Effector memory CD8-positive, alpha-beta T cell (primary cell): ENCODE results near the gene CRISPLD2.

Experiments
- ATAC-seq: fragments of 150-1000 bp; cut with Tn5 transposase; replicated peaks from 2 replicates; pipeline ENCODE4 v1.10.0; 2021; ENCODE audit warnings: mild to moderate bottlenecking, moderate library complexity
- DNase-seq, 3 experiments: peaks; one replicate each; pipeline ENCODE4 v3.0.0; 2021
- H3K27ac Mint-ChIP-seq, 2 donors: one replicate each; pipeline ENCODE4 v1.8.0; 2022; ENCODE audit warnings: mild to moderate bottlenecking in 2 of 2, mixed read lengths in 2 of 2, moderate library complexity in 2 of 2
- H3K27me3 Mint-ChIP-seq, 2 donors: one replicate each; pipeline ENCODE4 v1.8.0; 2022; ENCODE audit warnings: mixed read lengths in 2 of 2
- H3K36me3 Mint-ChIP-seq: one replicate; pipeline ENCODE4 v1.8.0; 2022; ENCODE audit warnings: mild to moderate bottlenecking, moderate library complexity, mixed read lengths; ENCODE audit not compliant: insufficient read depth
- H3K4me1 Mint-ChIP-seq, 2 donors: one replicate each; pipeline ENCODE4 v1.8.0; 2022; ENCODE audit warnings: low read depth in 2 of 2, mixed read lengths in 2 of 2
- H3K4me3 Mint-ChIP-seq, 2 donors: one replicate each; pipeline ENCODE4 v1.8.0; 2022; ENCODE audit warnings: mild to moderate bottlenecking in 2 of 2, mixed read lengths in 2 of 2, moderate library complexity in 2 of 2
- H3K9me3 Mint-ChIP-seq, 2 donors: one replicate each; pipeline ENCODE4 v1.8.0; 2022; ENCODE audit warnings: mixed read lengths in 2 of 2

CRISPLD2 gene

GRCh38 chr16:84808826-84809225 is 11.0 kb upstream of the CRISPLD2 start:
- ATAC-seq: no peak

GRCh38 chr16:84810518-84811273 is 9.1 kb upstream of the CRISPLD2 start:
- ATAC-seq (no peak), DNase-seq (no peak)
- Mint-ChIP-seq H3K27ac (no peak overlapping the region), H3K36me3 (no peaks in the 10 kb centered on the region), H3K9me3 (no peaks in the 10 kb centered on the region), H3K4me3 (no peak overlapping the region), H3K27me3 (peaks cover 19 to 36% of the 10 kb centered on the region in 2 donors), H3K4me1 (peaks cover 5 to 8% of the 10 kb centered on the region in 2 donors)

More at GRCh38 chr16:84808826-84809225, 11.0 kb upstream of the CRISPLD2 start:
- no peak for DNase-seq
- Mint-ChIP-seq H3K27ac (no peak overlapping the region), H3K9me3 (no peaks in the 10 kb centered on the region), H3K27me3 (peaks cover 17 to 29% of the 10 kb centered on the region in 2 donors), H3K4me3 (no peak overlapping the region), H3K4me1 (peaks cover 5 to 8% of the 10 kb centered on the region in 2 donors), H3K36me3 (no peaks in the 10 kb centered on the region)

GRCh38 chr16:84811529-84811928 is 8.3 kb upstream of the CRISPLD2 start:
- no peak for ATAC-seq
- H3K9me3 Mint-ChIP-seq: no peaks in the 10 kb centered on the region
- no peaks in the 10 kb centered on the region for H3K36me3 Mint-ChIP-seq
- H3K27me3 Mint-ChIP-seq: peaks cover 19 to 39% of the 10 kb centered on the region in 2 donors
- peaks cover 5 to 8% of the 10 kb centered on the region in 2 donors for H3K4me1 Mint-ChIP-seq
- H3K27ac Mint-ChIP-seq: no peak overlapping the region
- H3K4me3 Mint-ChIP-seq: no peak overlapping the region
- DNase-seq: no peak

DNA sequence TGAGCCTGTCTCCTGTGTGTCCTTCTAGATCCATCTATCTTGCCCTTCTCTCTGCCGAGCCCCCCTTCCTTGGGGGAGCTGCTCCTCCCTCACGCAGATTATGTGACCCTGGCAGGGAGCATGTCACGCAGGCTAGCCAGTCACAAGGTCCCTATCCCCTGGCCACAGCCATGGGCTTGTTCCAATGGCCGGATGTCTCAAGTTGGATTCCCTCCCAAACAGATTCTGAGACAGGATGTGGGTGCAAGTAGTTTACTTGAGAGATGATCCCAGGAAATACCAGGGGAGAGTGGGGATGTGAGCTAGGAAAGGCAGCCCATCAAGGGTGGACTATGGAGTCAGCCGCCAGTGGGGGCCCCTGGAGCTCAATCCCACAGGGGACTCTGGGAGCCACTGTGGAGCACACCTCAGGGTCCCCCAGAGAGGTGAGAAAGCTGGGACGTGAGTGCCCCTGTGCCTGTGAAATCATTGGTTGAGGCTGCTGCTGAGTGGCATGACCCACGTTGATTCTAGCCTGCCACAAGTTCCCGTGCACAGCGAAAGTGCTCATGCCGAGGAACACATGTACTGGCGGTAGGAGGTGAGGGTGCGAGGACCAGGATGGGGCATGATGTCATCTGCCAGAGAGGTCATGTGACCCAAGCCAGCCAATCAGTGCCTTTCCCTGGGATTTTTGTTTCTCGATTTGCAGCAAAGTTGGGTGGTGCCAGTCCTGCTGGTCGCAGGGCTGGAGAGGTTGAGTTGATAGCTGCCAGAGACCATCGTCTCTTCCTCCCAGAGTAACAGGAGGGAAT is 6.4 kb upstream of the CRISPLD2 start:
- ATAC-seq: no peak
- Mint-ChIP-seq H3K27ac (no peak overlapping the region), H3K4me1 (peaks cover 5 to 8% of the 10 kb centered on the region in 2 donors)

DNA sequence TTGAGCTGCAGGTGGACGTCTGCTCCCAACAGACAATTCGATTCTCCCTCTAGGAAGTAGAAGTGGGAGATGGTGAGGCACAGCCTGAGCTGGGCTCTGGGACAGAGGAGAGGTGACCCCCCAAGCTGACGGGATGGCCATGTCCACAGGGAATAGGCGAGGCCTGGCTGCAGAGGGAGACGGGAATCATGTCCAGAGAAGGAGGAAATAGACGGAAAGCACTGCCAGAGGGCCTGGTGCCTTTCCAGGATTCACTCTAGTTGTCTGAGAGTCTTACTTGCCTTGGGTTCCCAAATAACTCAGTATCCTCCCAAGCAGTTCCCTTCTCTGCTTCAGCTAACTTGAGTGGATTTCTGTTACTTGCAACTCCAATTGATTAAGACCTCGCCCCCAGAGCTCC is 4.3 kb upstream of the CRISPLD2 start:
- Mint-ChIP-seq H3K4me3 (no peak overlapping the region), H3K4me1 (peaks cover 11 to 15% of the 10 kb centered on the region in 2 donors), H3K9me3 (no peaks in the 10 kb centered on the region), H3K36me3 (no peaks in the 10 kb centered on the region), H3K27ac (no peak overlapping the region), H3K27me3 (peaks cover 28 to 30% of the 10 kb centered on the region in 2 donors)
- no peak for DNase-seq
- ATAC-seq: no peak

More for the DNA sequence above, 6.4 kb upstream of the CRISPLD2 start:
- Mint-ChIP-seq H3K4me3 (no peak overlapping the region), H3K36me3 (no peaks in the 10 kb centered on the region), H3K27me3 (peaks cover 27 to 29% of the 10 kb centered on the region in 2 donors), H3K9me3 (no peaks in the 10 kb centered on the region)
- DNase-seq: no peak

GRCh38 chr16:84816023-84816422 is 3.8 kb upstream of the CRISPLD2 start:
- Mint-ChIP-seq H3K9me3 (no peaks in the 10 kb centered on the region), H3K36me3 (peaks cover 5% of the 10 kb centered on the region), H3K27ac (no peak overlapping the region), H3K4me1 (peaks cover 14% of the 10 kb centered on the region in 2 donors), H3K4me3 (no peak overlapping the region), H3K27me3 (peaks cover 33 to 34% of the 10 kb centered on the region in 2 donors)
- no peak for ATAC-seq
- no peak for DNase-seq

GRCh38 chr16:84816485-84816884 is 3.3 kb upstream of the CRISPLD2 start:
- Mint-ChIP-seq H3K9me3 (no peaks in the 10 kb centered on the region), H3K4me3 (no peak overlapping the region), H3K4me1 (peaks cover 12 to 14% of the 10 kb centered on the region in 2 donors), H3K27ac (no peak overlapping the region), H3K27me3 (peaks cover 37 to 38% of the 10 kb centered on the region in 2 donors), H3K36me3 (peaks cover 5% of the 10 kb centered on the region)
- DNase-seq (no peak), ATAC-seq (no peak)

- DNase-seq (no peak), ATAC-seq (no peak)
- no peak overlapping the region for H3K4me3 Mint-ChIP-seq
- H3K27ac Mint-ChIP-seq: no peak overlapping the region
- peaks cover 45% of the 10 kb centered on the region in 2 donors for H3K27me3 Mint-ChIP-seq
- peaks cover 5% of the 10 kb centered on the region for H3K36me3 Mint-ChIP-seq
- no peaks in the 10 kb centered on the region for H3K9me3 Mint-ChIP-seq
- peaks cover 12 to 14% of the 10 kb centered on the region in 2 donors for H3K4me1 Mint-ChIP-seq
These were observed 2.6 kb upstream of the CRISPLD2 start for GRCh38 chr16:84817206-84817605.

- peaks cover 47 to 49% of the 10 kb centered on the region in 2 donors for H3K27me3 Mint-ChIP-seq
- no peak overlapping the region for H3K27ac Mint-ChIP-seq
- peaks cover 12 to 14% of the 10 kb centered on the region in 2 donors for H3K4me1 Mint-ChIP-seq
- no peaks in the 10 kb centered on the region for H3K9me3 Mint-ChIP-seq
- no peak for ATAC-seq
- no peak for DNase-seq
- H3K4me3 Mint-ChIP-seq: no peak overlapping the region
- peaks cover 5% of the 10 kb centered on the region for H3K36me3 Mint-ChIP-seq
These were observed 2.2 kb upstream of the CRISPLD2 start for GRCh38 chr16:84817613-84818012.

DNA sequence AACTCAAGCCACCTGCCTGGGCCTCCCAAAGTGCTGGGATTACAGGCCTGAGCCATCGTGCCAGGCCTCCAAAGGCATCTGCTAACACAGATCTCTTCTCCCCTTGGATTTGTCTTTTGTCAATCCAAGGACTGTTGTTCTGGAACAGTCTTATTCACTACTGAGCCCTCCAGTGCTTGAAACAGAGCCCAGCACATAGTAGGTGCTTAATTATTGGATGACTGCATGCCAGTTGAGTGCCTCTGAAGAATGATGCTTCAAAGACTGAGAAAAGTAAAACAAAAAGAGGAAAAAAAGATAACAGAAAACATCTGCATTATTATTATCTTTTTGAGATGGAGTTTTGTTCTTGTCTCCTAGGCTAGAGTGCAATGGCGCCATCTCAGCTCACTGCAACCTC is 1.7 kb upstream of the CRISPLD2 start:
- peaks cover 10% of the 10 kb centered on the region in 2 donors for H3K4me1 Mint-ChIP-seq
- no peak for DNase-seq
- no peak overlapping the region for H3K27ac Mint-ChIP-seq
- no peak for ATAC-seq
- H3K9me3 Mint-ChIP-seq: no peaks in the 10 kb centered on the region
- no peak overlapping the region for H3K4me3 Mint-ChIP-seq
- H3K27me3 Mint-ChIP-seq: peaks cover 47 to 49% of the 10 kb centered on the region in 2 donors
- H3K36me3 Mint-ChIP-seq: peaks cover 5% of the 10 kb centered on the region

- no peak overlapping the region for H3K27ac Mint-ChIP-seq
These were observed 669 bp upstream of the CRISPLD2 start for GRCh38 chr16:84818989-84819643.

GRCh38 chr16:84820305-84820684 is 510 bp downstream of the CRISPLD2 start:
- Mint-ChIP-seq H3K27me3 (peaks cover 59 to 65% of the 10 kb centered on the region in 2 donors), H3K36me3 (peaks cover 11% of the 10 kb centered on the region), H3K27ac (no peak overlapping the region), H3K4me3 (peak overlapping the region; percentile 54 to 82), H3K4me1 (peaks cover 9 to 10% of the 10 kb centered on the region in 2 donors), H3K9me3 (no peaks in the 10 kb centered on the region)
- no peak for ATAC-seq
- DNase-seq: no peak

More at GRCh38 chr16:84818989-84819643, 669 bp upstream of the CRISPLD2 start:
- peaks cover 47 to 56% of the 10 kb centered on the region in 2 donors for H3K27me3 Mint-ChIP-seq
- peaks cover 9 to 10% of the 10 kb centered on the region in 2 donors for H3K4me1 Mint-ChIP-seq
- H3K4me3 Mint-ChIP-seq: no peak overlapping the region
- ATAC-seq (no peak), DNase-seq (no peak)
- H3K9me3 Mint-ChIP-seq: no peaks in the 10 kb centered on the region
- H3K36me3 Mint-ChIP-seq: peaks cover 5% of the 10 kb centered on the region

DNA sequence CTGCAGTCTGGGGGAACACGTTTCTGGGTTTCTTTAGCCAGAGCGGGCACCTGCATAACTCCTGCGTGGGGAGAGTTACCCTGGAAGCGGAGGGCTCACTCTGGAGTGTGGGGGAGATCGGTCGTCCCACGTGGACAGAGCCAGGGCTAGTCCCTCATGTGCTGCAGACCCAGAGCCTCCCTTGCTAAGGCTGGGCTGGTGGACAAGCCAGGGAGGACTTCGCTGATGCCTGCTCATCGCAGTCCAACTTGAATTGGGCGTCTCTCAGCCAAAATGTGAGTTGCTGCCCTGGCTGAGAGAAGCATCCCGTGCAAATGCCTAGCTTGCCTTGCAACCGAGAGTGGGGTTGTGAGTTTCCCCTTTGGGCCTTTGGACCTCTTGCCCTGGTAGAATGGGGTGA is 986 bp downstream of the CRISPLD2 start:
- no peak for DNase-seq
- Mint-ChIP-seq H3K4me3 (peak overlapping the region in 1 of 2 donors; percentile 82), H3K4me1 (peaks cover 9 to 10% of the 10 kb centered on the region in 2 donors), H3K9me3 (no peaks in the 10 kb centered on the region), H3K27ac (no peak overlapping the region), H3K27me3 (peaks cover 59 to 62% of the 10 kb centered on the region in 2 donors), H3K36me3 (peaks cover 11% of the 10 kb centered on the region)
- no peak for ATAC-seq
